GM23338 (cell line): ENCODE data around the gene RPA3. TPM values are rescaled to one million over a fixed set of nuclear protein-coding genes. Genes with fewer than 3 reads are reported as not detected.

ENCODE experiments used
- ATAC-seq: fragments of 200-7000 bp; cut with Tn5 transposase; 3 replicates; pipeline ENCODE4 v1.9.1; 2020
- DNase-seq: peaks from one replicate; pipeline ENCODE4 v3.0.0-alpha.2; 2015; ENCODE audit warnings: low spot score
- H2AFZ ChIP-seq: fragments of 200-600 bp; sonication (generic); 2 replicates; pipeline ENCODE4 v1.8.0; 2016; ENCODE audit warnings: antibody characterized with exemption, mild to moderate bottlenecking, moderate library complexity
- H3F3A ChIP-seq: fragments of 200-600 bp; sonication (generic); replicated peaks from 2 replicates; pipeline ENCODE4 v1.8.0; 2017; ENCODE audit warnings: antibody characterized with exemption, mixed run types, low read depth
- H3K27ac ChIP-seq: fragments of 200-600 bp; sonication (generic); 2 replicates; pipeline ENCODE4 v1.6.1; 2016; ENCODE audit warnings: low read depth
- H3K27me3 ChIP-seq: fragments of 200-600 bp; sonication (generic); 2 replicates; pipeline ENCODE4 v1.8.0; 2016; ENCODE audit warnings: mild to moderate bottlenecking, mixed run types, moderate library complexity; ENCODE audit not compliant: insufficient read depth
- H3K36me3 ChIP-seq: fragments of 200-600 bp; sonication (generic); 2 replicates; pipeline ENCODE4 v1.8.0; 2016; ENCODE audit warnings: mild to moderate bottlenecking; ENCODE audit not compliant: insufficient read depth
- H3K4me1 ChIP-seq: fragments of 200-600 bp; sonication (generic); 2 replicates; pipeline ENCODE4 v1.8.0; 2016; ENCODE audit warnings: mild to moderate bottlenecking, moderate library complexity; ENCODE audit not compliant: insufficient read depth
- H3K4me2 ChIP-seq: fragments of 200-600 bp; sonication (generic); 2 replicates; pipeline ENCODE4 v1.7.1; 2017; ENCODE audit warnings: mixed run types
- H3K4me3 ChIP-seq: fragments of 200-600 bp; sonication (generic); 2 replicates; pipeline ENCODE4 v1.6.1; 2016; ENCODE audit warnings: mixed run types
- H3K79me2 ChIP-seq: fragments of 200-600 bp; sonication (generic); replicated peaks from 2 replicates; pipeline ENCODE4 v1.8.0; 2017; ENCODE audit warnings: mild to moderate bottlenecking; ENCODE audit not compliant: insufficient read depth
- H3K9me2 ChIP-seq: fragments of 200-600 bp; sonication (generic); 2 replicates; pipeline ENCODE4 v1.8.0; 2017; ENCODE audit not compliant: insufficient read depth
- H4K20me1 ChIP-seq: fragments of 200-600 bp; sonication (generic); replicated peaks from 2 replicates; pipeline ENCODE4 v1.8.0; 2017; ENCODE audit warnings: mild to moderate bottlenecking; ENCODE audit not compliant: insufficient read depth
- H3K27ac Mint-ChIP-seq: 2 replicates; pipeline ENCODE4 v1.8.0; 2020; ENCODE audit warnings: inconsistent platforms, mild to moderate bottlenecking, moderate library complexity, mixed read lengths
- H3K27me3 Mint-ChIP-seq: 3 replicates; pipeline ENCODE4 v1.8.0; 2022; ENCODE audit warnings: low read depth, mild to moderate bottlenecking, moderate library complexity, mixed read lengths, inconsistent platforms; ENCODE audit not compliant: insufficient read depth, poor library complexity
- H3K36me3 Mint-ChIP-seq: 3 replicates; pipeline ENCODE4 v1.8.0; 2021; ENCODE audit warnings: low read depth, mild to moderate bottlenecking, inconsistent platforms, moderate library complexity, mixed read lengths
- H3K4me1 Mint-ChIP-seq: 3 replicates; pipeline ENCODE4 v1.8.0; 2020; ENCODE audit warnings: mild to moderate bottlenecking, inconsistent platforms, mixed read lengths
- H3K4me3 Mint-ChIP-seq: 3 replicates; pipeline ENCODE4 v1.8.0; 2021; ENCODE audit warnings: moderate library complexity, mild to moderate bottlenecking, inconsistent platforms, mixed read lengths
- H3K9me3 Mint-ChIP-seq: 3 replicates; pipeline ENCODE4 v1.8.0; 2020; ENCODE audit warnings: moderate library complexity, mild to moderate bottlenecking, inconsistent platforms, mixed read lengths
- CREB1 ChIP-seq: fragments of 250-450 bp; sonication (Bioruptor Pico); IDR thresholded peaks from 2 replicates; pipeline ENCODE4 v1.5.0; 2020; ENCODE audit warnings: low read depth, mild to moderate bottlenecking, moderate library complexity
- EZH2phosphoT487 ChIP-seq: fragments of 200-600 bp; sonication (generic); IDR thresholded peaks from one replicate; pipeline ENCODE4 v1.8.1; 2018; ENCODE audit warnings: antibody characterized with exemption; ENCODE audit not compliant: unreplicated experiment
- JUNB ChIP-seq: IDR thresholded peaks from one replicate; pipeline ENCODE4 v1.6.1; 2016; ENCODE audit warnings: antibody characterized with exemption; ENCODE audit not compliant: unreplicated experiment
- NANOG ChIP-seq: IDR thresholded peaks from 2 replicates; pipeline ENCODE4 v1.6.1; 2016; ENCODE audit warnings: antibody characterized with exemption, borderline replicate concordance
- POLR2AphosphoS5 ChIP-seq: IDR thresholded peaks from 2 replicates; pipeline ENCODE4 v1.6.1; 2016; ENCODE audit warnings: antibody characterized with exemption, low read depth
- STAT1 ChIP-seq: IDR thresholded peaks from one replicate; pipeline ENCODE4 v1.6.1; 2016; ENCODE audit warnings: antibody characterized with exemption; ENCODE audit not compliant: unreplicated experiment
- ZNF114 ChIP-seq: fragments of 250-450 bp; sonication (Bioruptor Pico); IDR thresholded peaks from 2 replicates; pipeline ENCODE4 v1.5.0; 2020; ENCODE audit warnings: mild to moderate bottlenecking, moderate library complexity
- polyA plus RNA-seq: library from polyadenylated mRNA; unstranded; fragments of >200 nt; fragmentation: Nextera tagmentation; extraction: Ambion mirVana; gene quantifications from 2 replicates; pipeline ENCODE4 v1.2.1, GENCODE V29; 2016
- total RNA-seq: library from RNA; depleted of rRNA; stranded (reverse); fragments of >200 nt; shearing (Covaris generic); gene quantifications from 2 replicates; pipeline ENCODE4 v1.2.3, GENCODE V29; 2014
- TF ChIP-seq, protein P1 (sequence below): IDR thresholded peaks from one replicate; pipeline ENCODE4 v1.6.1; 2018; ENCODE audit warnings: antibody characterized with exemption; ENCODE audit not compliant: unreplicated experiment
- TF ChIP-seq, protein P2 (sequence below), 2 experiments: fragments of 200-600 bp in 1 of 2; sonication (generic) in 1 of 2; conservative IDR thresholded peaks; 2 replicates each; pipeline versions ENCODE4 v1.5.1 to v1.6.1; 2016 to 2017; ENCODE audit warnings: antibody characterized with exemption in 2 of 2, low read depth in 2 of 2, mild to moderate bottlenecking in 2 of 2, moderate library complexity in 1 of 2
- TF ChIP-seq, protein P3 (sequence below): fragments of 250-450 bp; sonication (Bioruptor Pico); IDR thresholded peaks from 2 replicates; pipeline ENCODE4 v1.5.0; 2020; ENCODE audit warnings: mild to moderate bottlenecking, moderate library complexity

The RPA3 gene
- total and polyA plus RNA-seq, 2 experiments from 2014 or later = 74.9 to 287 TPM

DNA sequence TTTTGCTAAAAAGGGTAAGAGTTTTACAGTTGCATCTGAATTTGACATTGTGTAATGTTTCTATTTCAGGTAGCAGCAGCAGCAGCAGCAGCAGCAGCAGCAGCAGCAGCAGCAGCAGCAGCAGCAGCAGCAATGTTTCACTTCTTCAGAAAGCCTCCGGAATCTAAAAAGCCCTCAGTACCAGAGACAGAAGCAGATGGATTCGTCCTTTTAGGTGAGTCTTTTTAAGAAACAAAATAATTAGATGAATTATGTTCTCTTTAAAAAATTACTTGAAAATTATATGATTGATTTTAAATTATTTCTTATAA, 45.2 kb downstream of the RPA3 start:
- Histone ChIP-seq H3K4me3 (no peak overlapping the region), H3K36me3 (no peaks in the 10 kb centered on the region), H3F3A (no peaks in the 10 kb centered on the region), H4K20me1 (no peaks in the 10 kb centered on the region), H3K27me3 (no peaks in the 10 kb centered on the region), H2AFZ (no peak overlapping the region), H3K27ac (no peak overlapping the region), H3K79me2 (0 out of 2 replicates have a peak, but pooled peaks cover 8% of the 10 kb centered on the region), H3K9me2 (no peaks in the 10 kb centered on the region; the same call in 1 of the 2 replicates), H3K4me1 (peaks cover 9% of the 10 kb centered on the region; the same call in 1 of the 2 replicates), H3K4me2 (no peak overlapping the region)
- Mint-ChIP-seq H3K9me3 (peaks cover 4% of the 10 kb centered on the region; the same call in 1 of the 3 replicates), H3K4me3 (no peak overlapping the region), H3K27ac (no peak overlapping the region), H3K36me3 (peaks cover 12% of the 10 kb centered on the region), H3K4me1 (peaks cover 10% of the 10 kb centered on the region; the same call in 2 of the 3 replicates), H3K27me3 (no peaks in the 10 kb centered on the region)
- no peak for DNase-seq
- TF ChIP-seq POLR2AphosphoS5 = no peak
- no peak for TF ChIP-seq EZH2phosphoT487
- TF ChIP-seq ZNF114 (CRISPR knock-in tag) = no peak
- TF ChIP-seq, protein P1, sequence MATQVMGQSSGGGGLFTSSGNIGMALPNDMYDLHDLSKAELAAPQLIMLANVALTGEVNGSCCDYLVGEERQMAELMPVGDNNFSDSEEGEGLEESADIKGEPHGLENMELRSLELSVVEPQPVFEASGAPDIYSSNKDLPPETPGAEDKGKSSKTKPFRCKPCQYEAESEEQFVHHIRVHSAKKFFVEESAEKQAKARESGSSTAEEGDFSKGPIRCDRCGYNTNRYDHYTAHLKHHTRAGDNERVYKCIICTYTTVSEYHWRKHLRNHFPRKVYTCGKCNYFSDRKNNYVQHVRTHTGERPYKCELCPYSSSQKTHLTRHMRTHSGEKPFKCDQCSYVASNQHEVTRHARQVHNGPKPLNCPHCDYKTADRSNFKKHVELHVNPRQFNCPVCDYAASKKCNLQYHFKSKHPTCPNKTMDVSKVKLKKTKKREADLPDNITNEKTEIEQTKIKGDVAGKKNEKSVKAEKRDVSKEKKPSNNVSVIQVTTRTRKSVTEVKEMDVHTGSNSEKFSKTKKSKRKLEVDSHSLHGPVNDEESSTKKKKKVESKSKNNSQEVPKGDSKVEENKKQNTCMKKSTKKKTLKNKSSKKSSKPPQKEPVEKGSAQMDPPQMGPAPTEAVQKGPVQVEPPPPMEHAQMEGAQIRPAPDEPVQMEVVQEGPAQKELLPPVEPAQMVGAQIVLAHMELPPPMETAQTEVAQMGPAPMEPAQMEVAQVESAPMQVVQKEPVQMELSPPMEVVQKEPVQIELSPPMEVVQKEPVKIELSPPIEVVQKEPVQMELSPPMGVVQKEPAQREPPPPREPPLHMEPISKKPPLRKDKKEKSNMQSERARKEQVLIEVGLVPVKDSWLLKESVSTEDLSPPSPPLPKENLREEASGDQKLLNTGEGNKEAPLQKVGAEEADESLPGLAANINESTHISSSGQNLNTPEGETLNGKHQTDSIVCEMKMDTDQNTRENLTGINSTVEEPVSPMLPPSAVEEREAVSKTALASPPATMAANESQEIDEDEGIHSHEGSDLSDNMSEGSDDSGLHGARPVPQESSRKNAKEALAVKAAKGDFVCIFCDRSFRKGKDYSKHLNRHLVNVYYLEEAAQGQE = no peak
- no peak for TF ChIP-seq CREB1 (CRISPR knock-in tag)
- TF ChIP-seq, protein P2, sequence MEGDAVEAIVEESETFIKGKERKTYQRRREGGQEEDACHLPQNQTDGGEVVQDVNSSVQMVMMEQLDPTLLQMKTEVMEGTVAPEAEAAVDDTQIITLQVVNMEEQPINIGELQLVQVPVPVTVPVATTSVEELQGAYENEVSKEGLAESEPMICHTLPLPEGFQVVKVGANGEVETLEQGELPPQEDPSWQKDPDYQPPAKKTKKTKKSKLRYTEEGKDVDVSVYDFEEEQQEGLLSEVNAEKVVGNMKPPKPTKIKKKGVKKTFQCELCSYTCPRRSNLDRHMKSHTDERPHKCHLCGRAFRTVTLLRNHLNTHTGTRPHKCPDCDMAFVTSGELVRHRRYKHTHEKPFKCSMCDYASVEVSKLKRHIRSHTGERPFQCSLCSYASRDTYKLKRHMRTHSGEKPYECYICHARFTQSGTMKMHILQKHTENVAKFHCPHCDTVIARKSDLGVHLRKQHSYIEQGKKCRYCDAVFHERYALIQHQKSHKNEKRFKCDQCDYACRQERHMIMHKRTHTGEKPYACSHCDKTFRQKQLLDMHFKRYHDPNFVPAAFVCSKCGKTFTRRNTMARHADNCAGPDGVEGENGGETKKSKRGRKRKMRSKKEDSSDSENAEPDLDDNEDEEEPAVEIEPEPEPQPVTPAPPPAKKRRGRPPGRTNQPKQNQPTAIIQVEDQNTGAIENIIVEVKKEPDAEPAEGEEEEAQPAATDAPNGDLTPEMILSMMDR (conservative IDR thresholded peaks at IDR 0.05; ENCODE audit: low read depth in 2 of 2) = no peak
- no peak for TF ChIP-seq JUNB
- TF ChIP-seq, protein P3, sequence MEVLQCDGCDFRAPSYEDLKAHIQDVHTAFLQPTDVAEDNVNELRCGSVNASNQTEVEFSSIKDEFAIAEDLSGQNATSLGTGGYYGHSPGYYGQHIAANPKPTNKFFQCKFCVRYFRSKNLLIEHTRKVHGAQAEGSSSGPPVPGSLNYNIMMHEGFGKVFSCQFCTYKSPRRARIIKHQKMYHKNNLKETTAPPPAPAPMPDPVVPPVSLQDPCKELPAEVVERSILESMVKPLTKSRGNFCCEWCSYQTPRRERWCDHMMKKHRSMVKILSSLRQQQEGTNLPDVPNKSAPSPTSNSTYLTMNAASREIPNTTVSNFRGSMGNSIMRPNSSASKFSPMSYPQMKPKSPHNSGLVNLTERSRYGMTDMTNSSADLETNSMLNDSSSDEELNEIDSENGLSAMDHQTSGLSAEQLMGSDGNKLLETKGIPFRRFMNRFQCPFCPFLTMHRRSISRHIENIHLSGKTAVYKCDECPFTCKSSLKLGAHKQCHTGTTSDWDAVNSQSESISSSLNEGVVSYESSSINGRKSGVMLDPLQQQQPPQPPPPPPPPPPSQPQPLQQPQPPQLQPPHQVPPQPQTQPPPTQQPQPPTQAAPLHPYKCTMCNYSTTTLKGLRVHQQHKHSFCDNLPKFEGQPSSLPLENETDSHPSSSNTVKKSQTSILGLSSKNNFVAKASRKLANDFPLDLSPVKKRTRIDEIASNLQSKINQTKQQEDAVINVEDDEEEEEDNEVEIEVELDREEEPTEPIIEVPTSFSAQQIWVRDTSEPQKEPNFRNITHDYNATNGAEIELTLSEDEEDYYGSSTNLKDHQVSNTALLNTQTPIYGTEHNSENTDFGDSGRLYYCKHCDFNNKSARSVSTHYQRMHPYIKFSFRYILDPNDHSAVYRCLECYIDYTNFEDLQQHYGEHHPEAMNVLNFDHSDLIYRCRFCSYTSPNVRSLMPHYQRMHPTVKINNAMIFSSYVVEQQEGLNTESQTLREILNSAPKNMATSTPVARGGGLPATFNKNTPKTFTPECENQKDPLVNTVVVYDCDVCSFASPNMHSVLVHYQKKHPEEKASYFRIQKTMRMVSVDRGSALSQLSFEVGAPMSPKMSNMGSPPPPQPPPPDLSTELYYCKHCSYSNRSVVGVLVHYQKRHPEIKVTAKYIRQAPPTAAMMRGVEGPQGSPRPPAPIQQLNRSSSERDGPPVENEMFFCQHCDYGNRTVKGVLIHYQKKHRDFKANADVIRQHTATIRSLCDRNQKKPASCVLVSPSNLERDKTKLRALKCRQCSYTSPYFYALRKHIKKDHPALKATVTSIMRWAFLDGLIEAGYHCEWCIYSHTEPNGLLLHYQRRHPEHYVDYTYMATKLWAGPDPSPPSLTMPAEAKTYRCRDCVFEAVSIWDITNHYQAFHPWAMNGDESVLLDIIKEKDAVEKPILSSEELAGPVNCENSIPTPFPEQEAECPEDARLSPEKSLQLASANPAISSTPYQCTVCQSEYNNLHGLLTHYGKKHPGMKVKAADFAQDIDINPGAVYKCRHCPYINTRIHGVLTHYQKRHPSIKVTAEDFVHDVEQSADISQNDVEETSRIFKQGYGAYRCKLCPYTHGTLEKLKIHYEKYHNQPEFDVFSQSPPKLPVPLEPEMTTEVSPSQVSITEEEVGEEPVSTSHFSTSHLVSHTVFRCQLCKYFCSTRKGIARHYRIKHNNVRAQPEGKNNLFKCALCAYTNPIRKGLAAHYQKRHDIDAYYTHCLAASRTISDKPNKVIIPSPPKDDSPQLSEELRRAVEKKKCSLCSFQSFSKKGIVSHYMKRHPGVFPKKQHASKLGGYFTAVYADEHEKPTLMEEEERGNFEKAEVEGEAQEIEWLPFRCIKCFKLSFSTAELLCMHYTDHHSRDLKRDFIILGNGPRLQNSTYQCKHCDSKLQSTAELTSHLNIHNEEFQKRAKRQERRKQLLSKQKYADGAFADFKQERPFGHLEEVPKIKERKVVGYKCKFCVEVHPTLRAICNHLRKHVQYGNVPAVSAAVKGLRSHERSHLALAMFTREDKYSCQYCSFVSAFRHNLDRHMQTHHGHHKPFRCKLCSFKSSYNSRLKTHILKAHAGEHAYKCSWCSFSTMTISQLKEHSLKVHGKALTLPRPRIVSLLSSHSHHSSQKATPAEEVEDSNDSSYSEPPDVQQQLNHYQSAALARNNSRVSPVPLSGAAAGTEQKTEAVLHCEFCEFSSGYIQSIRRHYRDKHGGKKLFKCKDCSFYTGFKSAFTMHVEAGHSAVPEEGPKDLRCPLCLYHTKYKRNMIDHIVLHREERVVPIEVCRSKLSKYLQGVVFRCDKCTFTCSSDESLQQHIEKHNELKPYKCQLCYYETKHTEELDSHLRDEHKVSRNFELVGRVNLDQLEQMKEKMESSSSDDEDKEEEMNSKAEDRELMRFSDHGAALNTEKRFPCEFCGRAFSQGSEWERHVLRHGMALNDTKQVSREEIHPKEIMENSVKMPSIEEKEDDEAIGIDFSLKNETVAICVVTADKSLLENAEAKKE (CRISPR knock-in tag) = no peak
- TF ChIP-seq STAT1 = no peak
- TF ChIP-seq NANOG = no peak
- no peak for ATAC-seq
